GM23248 (cell line): ENCODE results near the gene ELF1.

ENCODE experiments used
- EZH2 ChIP-seq: fragments of 200-600 bp; sonication (generic); IDR thresholded peaks from 2 replicates; pipeline ENCODE4 v1.6.1; 2018; ENCODE audit warnings: antibody characterized with exemption, mild to moderate bottlenecking; ENCODE audit not compliant: insufficient read depth, poor library complexity, severe bottlenecking
- EZH2phosphoT487 ChIP-seq: fragments of 200-600 bp; sonication (generic); IDR thresholded peaks from 2 replicates; pipeline ENCODE4 v1.6.1; 2018; ENCODE audit warnings: antibody characterized with exemption, moderate library complexity, mild to moderate bottlenecking, low read depth; ENCODE audit not compliant: insufficient read depth

GRCh38 chr13:41032691-41033376, 13.7 kb upstream of the ELF1 start:
- no peak for TF ChIP-seq EZH2
- no peak for TF ChIP-seq EZH2phosphoT487
